GM19463 (cell line): ENCODE measurements around the gene AMIGO2.
"Not testable (repeated sequence)": the region's sequence is repeated elsewhere in the genome, so short reads cannot be mapped to it uniquely, and the experiment has no call there.

Experiments
- ATAC-seq: cut with Tn5 transposase; IDR thresholded peaks from one replicate; pipeline ENCODE4 v1.9.1; 2021; ENCODE audit warnings: mild to moderate bottlenecking, moderate library complexity; ENCODE audit not compliant: unreplicated experiment

The AMIGO2 gene, protein sequence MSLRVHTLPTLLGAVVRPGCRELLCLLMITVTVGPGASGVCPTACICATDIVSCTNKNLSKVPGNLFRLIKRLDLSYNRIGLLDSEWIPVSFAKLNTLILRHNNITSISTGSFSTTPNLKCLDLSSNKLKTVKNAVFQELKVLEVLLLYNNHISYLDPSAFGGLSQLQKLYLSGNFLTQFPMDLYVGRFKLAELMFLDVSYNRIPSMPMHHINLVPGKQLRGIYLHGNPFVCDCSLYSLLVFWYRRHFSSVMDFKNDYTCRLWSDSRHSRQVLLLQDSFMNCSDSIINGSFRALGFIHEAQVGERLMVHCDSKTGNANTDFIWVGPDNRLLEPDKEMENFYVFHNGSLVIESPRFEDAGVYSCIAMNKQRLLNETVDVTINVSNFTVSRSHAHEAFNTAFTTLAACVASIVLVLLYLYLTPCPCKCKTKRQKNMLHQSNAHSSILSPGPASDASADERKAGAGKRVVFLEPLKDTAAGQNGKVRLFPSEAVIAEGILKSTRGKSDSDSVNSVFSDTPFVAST

DNA sequence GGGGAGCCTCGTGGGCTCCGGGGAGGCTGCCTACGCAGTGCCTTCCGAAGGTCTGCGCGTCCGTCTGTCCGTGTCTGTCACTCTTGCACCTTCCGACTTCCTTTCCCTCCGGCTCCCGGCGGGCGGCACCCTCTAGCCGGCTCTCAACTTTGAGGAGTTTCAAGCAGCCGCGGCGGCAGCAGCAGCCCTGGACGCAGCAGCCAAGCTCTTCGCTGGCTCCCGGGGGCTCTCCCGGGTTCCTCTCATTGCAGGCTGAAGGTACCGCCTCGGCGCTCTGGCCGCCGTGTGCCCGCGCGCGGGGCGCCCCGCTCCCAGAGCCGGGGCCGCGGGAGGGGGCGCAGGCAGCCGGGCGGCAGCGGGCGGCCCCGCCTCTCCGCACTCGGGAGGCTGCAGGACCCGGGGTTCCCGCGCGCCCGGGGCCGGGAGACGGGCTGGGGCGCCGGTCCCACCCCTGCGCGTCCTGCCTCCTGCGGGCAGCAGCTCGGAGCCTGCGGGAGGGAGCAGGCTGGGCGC is at the start of gene AMIGO2, which contains the start of gene PCED1B:
Gene AMIGO2, minus strand, starts transcription at position 492 of the 513 bp plus-strand sequence. CDS start 957 bp downstream, outside the sequence.
Gene PCED1B, plus strand, starts transcription at position 154 of the 513 bp plus-strand sequence. CDS start 155,443 bp downstream, outside the sequence.
- ATAC-seq, result peak; percentile 77

DNA sequence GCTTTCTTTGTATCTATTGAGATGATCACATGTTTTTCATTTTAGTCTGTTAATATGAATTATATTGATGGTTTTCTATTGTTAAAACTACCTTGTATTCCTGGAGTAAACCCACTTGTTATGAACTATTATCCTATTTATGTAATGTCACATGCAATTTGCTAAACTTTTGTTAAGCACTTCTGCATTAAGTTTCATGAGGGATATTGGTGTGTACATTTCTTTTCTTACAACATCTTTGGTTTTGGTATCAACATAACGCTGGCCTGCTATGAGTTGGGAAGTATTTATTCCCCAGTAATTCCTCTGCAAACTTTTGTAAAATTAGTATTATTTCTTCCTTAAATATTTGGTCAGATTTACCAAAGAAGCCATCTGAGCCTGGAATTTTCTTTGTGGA is 46.5 kb upstream of the AMIGO2 start:
- ATAC-seq, result no peak

DNA sequence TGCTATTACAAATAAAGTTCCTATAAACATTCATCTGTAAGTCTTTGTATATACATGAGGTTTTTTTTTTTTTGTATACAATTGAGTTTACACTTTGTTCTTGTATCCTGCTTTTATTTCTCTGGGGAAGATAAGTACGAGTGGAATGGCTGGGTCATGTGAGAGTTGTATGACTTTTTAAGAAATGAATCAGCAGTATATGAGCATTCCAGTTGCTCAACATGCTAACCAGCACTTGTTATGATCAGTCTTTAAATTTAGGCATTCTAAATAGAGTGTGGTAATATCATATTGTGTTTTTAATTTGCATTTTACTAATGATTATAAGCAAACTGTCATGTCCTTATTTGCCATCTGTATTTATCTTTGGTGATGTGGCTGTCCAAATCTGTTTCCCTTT is 44.7 kb upstream of the AMIGO2 start:
- no peak for ATAC-seq

DNA sequence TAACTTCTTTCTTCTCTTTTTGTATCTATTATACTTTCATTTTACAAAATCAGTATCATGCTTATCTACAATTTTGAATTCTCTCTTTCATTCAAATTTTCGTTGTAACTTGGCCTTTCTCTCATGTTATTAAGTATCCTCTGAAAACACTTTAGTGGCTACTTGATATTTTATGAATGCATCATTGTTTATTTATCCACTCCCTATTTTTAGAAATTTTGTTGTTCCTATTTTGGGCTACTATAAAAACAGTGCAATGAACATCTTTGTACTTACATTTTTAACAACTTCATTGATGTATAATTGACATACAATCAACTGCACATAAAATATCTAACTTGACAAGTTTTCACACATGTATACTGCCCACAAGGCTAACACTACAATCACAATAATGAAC is 44.0 kb upstream of the AMIGO2 start:
- no peak for ATAC-seq

GRCh38 chr12:47122602-47123001 is 42.8 kb upstream of the AMIGO2 start:
- no peak for ATAC-seq

DNA sequence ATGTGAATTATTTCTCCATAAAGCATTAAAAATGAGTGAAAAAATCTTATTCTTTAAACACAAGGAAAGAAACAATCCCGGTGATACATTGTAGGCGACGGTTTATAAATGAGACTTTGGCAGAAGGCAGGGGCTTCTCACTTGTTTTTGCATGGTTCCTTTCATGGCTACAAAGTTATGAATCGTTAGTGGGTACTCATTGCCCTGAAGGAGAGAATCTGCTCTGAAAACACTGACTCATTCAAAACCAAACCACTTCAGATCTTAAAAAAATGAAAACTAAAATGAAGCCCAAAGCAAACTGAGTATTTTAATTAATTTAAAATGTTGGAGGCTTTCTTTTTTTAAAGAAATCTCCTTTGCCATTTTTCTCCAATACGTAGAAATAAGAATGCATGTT is 41.4 kb upstream of the AMIGO2 start:
- no peak for ATAC-seq

GRCh38 chr12:47120736-47121135 is 41.0 kb upstream of the AMIGO2 start:
- no peak for ATAC-seq

DNA sequence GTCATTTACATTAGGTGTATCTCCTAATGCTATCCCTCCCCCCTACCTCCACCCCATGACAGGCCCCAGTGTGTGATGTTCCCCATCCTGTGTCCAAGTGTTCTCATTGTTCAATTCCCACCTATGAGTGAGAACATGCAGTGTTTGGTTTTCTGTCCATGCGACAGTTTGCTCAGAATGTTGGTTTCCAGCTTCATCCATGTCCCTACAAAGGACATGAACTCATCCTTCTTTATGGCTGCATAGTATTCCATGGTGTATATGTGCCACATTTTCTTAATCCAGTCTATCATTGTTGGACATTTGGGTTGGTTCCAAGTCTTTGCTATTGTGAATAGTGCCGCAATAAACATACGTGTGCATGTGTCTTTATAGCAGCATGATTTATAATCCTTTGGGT is 37.5 kb upstream of the AMIGO2 start:
- ATAC-seq, result not testable (repeated sequence)

DNA sequence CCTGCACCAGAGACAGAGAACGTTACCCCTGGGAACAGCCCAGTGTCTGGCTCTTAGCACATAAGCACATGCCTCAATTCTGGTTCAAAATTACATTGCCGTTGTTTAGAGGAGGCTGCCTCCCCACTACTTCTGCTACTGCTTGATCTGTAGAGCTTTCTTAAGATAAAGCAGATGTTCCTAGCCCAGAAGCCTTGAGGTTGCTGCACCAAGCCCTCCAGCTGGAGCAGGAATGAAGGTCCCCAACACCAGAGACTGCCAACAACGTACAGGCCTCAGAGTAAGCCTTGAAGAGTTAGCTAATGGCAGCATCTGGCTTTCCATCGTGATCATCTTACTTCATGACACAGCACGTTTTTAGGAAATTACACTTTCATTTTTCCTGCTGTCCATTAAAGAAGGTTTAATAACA is 34.7 kb upstream of the AMIGO2 start:
- no peak for ATAC-seq

- ATAC-seq, result no peak
These were observed 32.9 kb upstream of the AMIGO2 start for GRCh38 chr12:47112679-47113078.

DNA sequence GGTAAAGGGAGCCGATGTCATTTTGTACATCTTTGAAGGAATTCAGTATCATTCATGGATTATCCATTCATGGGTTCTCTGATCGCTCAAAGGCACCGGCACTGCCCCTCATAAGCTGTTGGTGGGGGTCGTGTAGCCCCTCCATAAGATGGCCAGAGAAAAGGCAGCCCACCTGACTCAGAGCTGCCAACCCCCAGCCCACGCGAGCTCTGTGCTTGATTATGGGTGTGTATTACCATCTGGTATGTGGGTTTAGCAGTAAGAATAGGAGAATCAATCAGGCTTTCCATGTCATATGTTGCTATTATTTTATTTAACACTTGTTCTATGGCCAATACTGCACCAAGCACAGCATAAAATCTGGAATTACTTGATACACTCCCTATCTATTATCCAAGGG is 32.1 kb upstream of the AMIGO2 start:
- ATAC-seq, result no peak

DNA sequence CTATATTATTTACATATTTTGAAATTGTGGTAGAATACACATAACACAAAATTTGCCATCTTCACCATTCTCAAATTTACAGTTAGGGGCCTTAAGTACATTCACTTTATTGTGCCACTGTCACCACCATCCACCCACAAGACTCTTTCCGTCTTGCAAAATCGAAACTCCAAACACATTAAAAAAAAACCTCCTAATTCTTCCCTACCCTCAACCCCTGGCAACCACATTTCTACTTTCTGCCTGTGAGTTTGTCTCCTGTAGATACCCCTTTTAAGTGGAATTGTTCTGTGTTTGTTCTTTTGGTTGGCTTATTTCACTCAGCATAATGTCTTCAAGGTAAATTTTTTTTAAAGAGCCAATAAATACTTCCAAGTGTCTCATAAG is 31.6 kb upstream of the AMIGO2 start:
- no peak for ATAC-seq

- no peak for ATAC-seq
These were observed 31.1 kb upstream of the AMIGO2 start for GRCh38 chr12:47110718-47111391.

- no peak for ATAC-seq
These were observed 30.3 kb upstream of the AMIGO2 start for GRCh38 chr12:47110011-47110541.

- ATAC-seq, result no peak
These were observed 28.2 kb upstream of the AMIGO2 start for GRCh38 chr12:47107926-47108325.

GRCh38 chr12:47107446-47107845 is 27.7 kb upstream of the AMIGO2 start:
- ATAC-seq, result no peak

- ATAC-seq, result no peak
These were observed 26.3 kb upstream of the AMIGO2 start for GRCh38 chr12:47105914-47106674.

GRCh38 chr12:47102845-47103651 is 23.3 kb upstream of the AMIGO2 start:
- no peak for ATAC-seq

DNA sequence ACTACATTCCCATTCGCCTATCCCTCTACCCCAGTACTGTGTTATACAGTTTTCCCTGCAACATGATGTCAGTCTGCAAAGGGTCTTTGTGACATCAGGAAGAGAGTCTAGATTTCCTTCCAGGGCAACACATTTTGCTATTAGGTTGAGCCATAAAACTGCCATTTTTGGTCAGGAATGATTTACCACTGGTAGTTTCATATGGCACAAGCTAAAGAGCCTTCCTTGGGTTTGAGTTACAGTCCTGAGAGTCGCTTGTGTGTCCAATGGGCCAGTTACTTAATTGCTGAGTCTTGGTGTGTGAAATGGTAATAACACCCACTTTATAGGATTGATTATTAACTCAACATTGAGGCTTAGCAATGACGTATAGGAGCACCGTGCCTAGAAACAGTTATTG is 22.6 kb upstream of the AMIGO2 start:
- ATAC-seq, result no peak

DNA sequence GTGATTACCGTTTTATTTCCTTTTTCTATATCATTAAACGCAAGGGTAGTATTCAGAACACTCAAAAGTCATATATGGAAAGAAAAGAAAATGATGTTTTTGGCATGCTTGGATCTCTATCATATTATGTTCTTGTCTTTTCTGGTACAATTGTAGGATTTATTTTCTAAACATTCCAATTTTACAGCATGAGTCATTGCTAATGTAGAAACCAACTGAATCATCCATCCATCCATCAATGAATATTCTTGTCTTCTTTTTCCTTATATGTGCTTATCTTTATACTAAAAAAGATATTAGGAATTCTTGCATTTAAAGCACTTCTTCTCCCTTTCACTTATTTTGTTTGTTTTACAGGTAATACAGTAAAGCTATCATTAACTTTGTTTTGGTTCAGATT is 20.4 kb upstream of the AMIGO2 start:
- ATAC-seq, result no peak
